HCT116 (cell line): ENCODE data around the gene CAPN2. TPM values are rescaled to one million over a fixed set of nuclear protein-coding genes. Genes with fewer than 3 reads are reported as not detected.

ENCODE experiments used
- ATAC-seq: fragments of 200-7000 bp; cut with Tn5 transposase; 2 replicates; pipeline ENCODE4 v1.9.1; 2020; ENCODE audit warnings: mild to moderate bottlenecking, moderate library complexity
- BruUV-seq: library from RNA; stranded (reverse); fragments of 400-500 nt; replicated peaks from 2 replicates; lab custom pipeline; 2021; lab: Mats Ljungman, UMichigan
- CTCF ChIA-PET: fragments of 300-600 bp; sonication (Branson Sonifier 250); formaldehyde crosslinking; loops from one replicate; lab custom pipeline; 2021; ENCODE audit warnings: antibody characterized with exemption; lab: Charles Lee
- POLR2A ChIA-PET: fragments of 300-600, 350-600 bp; sonication (Branson Sonifier 250); formaldehyde crosslinking; loops from one replicate; lab custom pipeline; 2021; ENCODE audit warnings: antibody characterized with exemption; lab: Charles Lee
- RAD21 ChIA-PET, 2 experiments: fragments of 300-600 bp; sonication (Branson Sonifier 250); formaldehyde crosslinking; loops; one replicate each; lab custom pipeline; 2023; ENCODE audit warnings: low total read pairs in 2 of 2; ENCODE audit not compliant: uncharacterized antibody in 2 of 2, unreplicated experiment in 2 of 2, low non-redundant PET in 1 of 2; lab: Charles Lee
- DNase-seq: peaks from one replicate; pipeline ENCODE4 v3.0.0-alpha.2; 2010; ENCODE audit warnings: low read depth, low spot score
- H2AFZ ChIP-seq: fragments of 200-600 bp; shearing (Covaris generic), sonication (generic); 2 replicates; pipeline ENCODE4 v1.6.1; 2017; ENCODE audit warnings: low read depth, mixed run types, mixed read lengths, antibody characterized with exemption, low read length; ENCODE audit not compliant: poor library complexity, severe bottlenecking
- H3K27ac ChIP-seq: 2 replicates; pipeline ENCODE4 v1.5.1; 2012; ENCODE audit warnings: low read depth, low read length
- H3K27me3 ChIP-seq: fragments of 200-600 bp; sonication (generic); 2 replicates; pipeline ENCODE4 v1.6.1; 2016; ENCODE audit warnings: mixed run types, low read length, mixed read lengths; ENCODE audit not compliant: insufficient read depth
- H3K36me3 ChIP-seq, 2 experiments: fragments of 200-500 bp in 1 of 2; fragments of 200-600 bp in 1 of 2; sonication (Bioruptor generic) in 1 of 2; sonication (generic) in 1 of 2; 2 replicates each; pipeline versions ENCODE4 v1.5.1 to v1.6.1; 2014 to 2016; ENCODE audit warnings: low read length in 2 of 2, inconsistent platforms in 1 of 2, mixed read lengths in 1 of 2, mixed run types in 1 of 2; ENCODE audit not compliant: insufficient read depth in 2 of 2, control insufficient read depth in 1 of 2
- H3K4me1 ChIP-seq, 2 experiments: fragments of 200-600 bp in 1 of 2; sonication (generic) in 1 of 2; 2 replicates each; pipeline versions ENCODE4 v1.5.1 to v1.6.1; 2012 to 2017; ENCODE audit warnings: low read length in 2 of 2, inconsistent platforms in 1 of 2, mild to moderate bottlenecking in 1 of 2, mixed read lengths in 1 of 2, mixed run types in 1 of 2, moderate library complexity in 1 of 2; ENCODE audit not compliant: insufficient read depth in 2 of 2, control insufficient read depth in 1 of 2
- H3K4me2 ChIP-seq: fragments of 200-600 bp; sonication (generic); 2 replicates; pipeline ENCODE4 v1.6.1; 2017; ENCODE audit warnings: mixed run types, low read length, mixed read lengths
- H3K4me3 ChIP-seq, 2 experiments: fragments of 200-600 bp in 1 of 2; sonication (generic) in 1 of 2; replicated peaks in 1 of 2; 2 replicates each; pipeline ENCODE4 v1.5.1; 2011 to 2016; ENCODE audit warnings: low read length in 2 of 2, control low read depth in 1 of 2, low read depth in 1 of 2, mild to moderate bottlenecking in 1 of 2, mixed read lengths in 1 of 2, mixed run types in 1 of 2
- H3K79me2 ChIP-seq: fragments of 200-600 bp; sonication (generic); 2 replicates; pipeline ENCODE4 v1.6.1; 2017; ENCODE audit warnings: mild to moderate bottlenecking, mixed run types, low read length, moderate library complexity, mixed read lengths; ENCODE audit not compliant: insufficient read depth
- H3K9ac ChIP-seq: fragments of 200-600 bp; sonication (generic); 2 replicates; pipeline ENCODE4 v1.6.1; 2016; ENCODE audit warnings: low read length, mixed read lengths
- H3K9me2 ChIP-seq: fragments of 200-600 bp; sonication (generic), shearing (Covaris generic); 2 replicates; pipeline ENCODE4 v1.6.1; 2017; ENCODE audit warnings: mixed run types, mild to moderate bottlenecking, moderate library complexity; ENCODE audit not compliant: insufficient read depth
- H3K9me3 ChIP-seq, 2 experiments: fragments of 200-500 bp in 1 of 2; fragments of 200-600 bp in 1 of 2; sonication (Bioruptor generic) in 1 of 2; sonication (generic) in 1 of 2; 2 replicates each; pipeline ENCODE4 v1.6.1; 2014 to 2017; ENCODE audit warnings: low read length in 2 of 2, mixed read lengths in 2 of 2, inconsistent platforms in 1 of 2, low read depth in 1 of 2, mild to moderate bottlenecking in 1 of 2, mixed run types in 1 of 2, moderate library complexity in 1 of 2; ENCODE audit not compliant: control insufficient read depth in 1 of 2, insufficient read depth in 1 of 2
- H4K20me1 ChIP-seq: fragments of 200-600 bp; sonication (generic), shearing (Covaris generic); 2 replicates; pipeline ENCODE4 v1.6.1; 2017; ENCODE audit warnings: mixed run types, mild to moderate bottlenecking, moderate library complexity; ENCODE audit not compliant: insufficient read depth
- CBX3 ChIP-seq: IDR thresholded peaks from 2 replicates; pipeline ENCODE4 v1.6.1; 2012; ENCODE audit warnings: low read depth
- EGR1 ChIP-seq: IDR thresholded peaks from 2 replicates; pipeline ENCODE4 v1.6.1; 2012; ENCODE audit warnings: low read depth
- ELF1 ChIP-seq: IDR thresholded peaks from 2 replicates; pipeline ENCODE4 v1.6.1; 2012; ENCODE audit warnings: low read depth, borderline replicate concordance
- EZH2 ChIP-seq: fragments of 200-600 bp; sonication (generic); IDR thresholded peaks from 2 replicates; pipeline ENCODE4 v1.6.1; 2017; ENCODE audit warnings: antibody characterized with exemption, mixed run types
- EZH2phosphoT487 ChIP-seq: fragments of 200-600 bp; IDR thresholded peaks from 2 replicates; pipeline ENCODE4 v1.6.1; 2018; ENCODE audit warnings: antibody characterized with exemption, borderline replicate concordance
- FOSL1 ChIP-seq: IDR thresholded peaks from 2 replicates; pipeline ENCODE4 v1.6.1; 2012; ENCODE audit warnings: low read depth
- JUND ChIP-seq: IDR thresholded peaks from 2 replicates; pipeline ENCODE4 v1.6.1; 2012
- POLR2A ChIP-seq: IDR thresholded peaks from 2 replicates; pipeline ENCODE4 v1.7.0; 2011; ENCODE audit warnings: borderline replicate concordance; ENCODE audit not compliant: insufficient read depth, insufficient read length; ENCODE audit errors: extremely low read depth
- POLR2AphosphoS5 ChIP-seq: IDR thresholded peaks from 2 replicates; pipeline ENCODE4 v1.6.1; 2011; ENCODE audit warnings: mild to moderate bottlenecking, low read depth, low read length, moderate library complexity
- RAD21 ChIP-seq: IDR thresholded peaks from 2 replicates; pipeline ENCODE4 v1.6.1; 2012; ENCODE audit warnings: low read depth, mild to moderate bottlenecking
- SIN3A ChIP-seq: IDR thresholded peaks from 2 replicates; pipeline ENCODE4 v1.6.1; 2012; ENCODE audit warnings: low read depth
- SRF ChIP-seq: IDR thresholded peaks from 2 replicates; pipeline ENCODE4 v1.6.1; 2012; ENCODE audit warnings: low read depth
- TCF7L2 ChIP-seq: IDR thresholded peaks from 2 replicates; pipeline ENCODE4 v1.7.0; 2011; ENCODE audit warnings: borderline replicate concordance, inconsistent platforms; ENCODE audit not compliant: insufficient read depth, insufficient read length; ENCODE audit errors: extremely low read depth
- YY1 ChIP-seq: IDR thresholded peaks from 2 replicates; pipeline ENCODE4 v1.6.1; 2011; ENCODE audit warnings: low read length, low read depth, moderate library complexity, mild to moderate bottlenecking; ENCODE audit not compliant: insufficient replicate concordance; ENCODE audit errors: extremely low read depth
- ZFX ChIP-seq: fragments of 450-650 bp; IDR thresholded peaks from 2 replicates; pipeline ENCODE4 v1.6.1; 2017
- intact Hi-C: fragments of 100-400 bp; cut with micrococcal nuclease; formaldehyde crosslinking; loops from 2 replicates; pipeline ENCODE4 v1.10.0; 2022
- total RNA-seq: library from RNA; stranded (reverse); gene quantifications from one replicate; pipeline ENCODE4 v1.2.1, GENCODE V29; 2021; ENCODE audit not compliant: unreplicated experiment
- TF ChIP-seq, protein P1 (sequence below): IDR thresholded peaks from 2 replicates; pipeline ENCODE4 v1.6.1; 2012
- TF ChIP-seq, protein P2 (sequence below): IDR thresholded peaks from 2 replicates; pipeline ENCODE4 v1.6.1; 2012; ENCODE audit warnings: low read depth
- TF ChIP-seq, protein P3 (sequence below), 3 experiments: fragments of 200-600 bp in 1 of 3; sonication (generic) in 1 of 3; IDR thresholded peaks in 2 of 3; conservative IDR thresholded peaks in 1 of 3; 2 replicates each; pipeline ENCODE4 v1.5.1; 2012 to 2017; ENCODE audit warnings: low read depth in 2 of 3, low read length in 2 of 3, antibody characterized with exemption in 1 of 3, borderline replicate concordance in 1 of 3, control low read depth in 1 of 3, mild to moderate bottlenecking in 1 of 3, mixed read lengths in 1 of 3, mixed run types in 1 of 3, moderate library complexity in 1 of 3; ENCODE audit not compliant: insufficient read depth in 1 of 3
- TF ChIP-seq, protein P4 (sequence below): IDR thresholded peaks from 2 replicates; pipeline ENCODE4 v1.6.1; 2011; ENCODE audit warnings: mild to moderate bottlenecking, low read length, moderate library complexity; ENCODE audit not compliant: insufficient replicate concordance; ENCODE audit errors: extremely low read depth

Gene CAPN2
- total RNA-seq, 1 experiment from 2014 or later: 173 TPM

- Histone ChIP-seq H3K36me3 (peaks cover 16 to 68% of the 10 kb centered on the region in 2 experiments; a peak in 3 of 4 replicates), H3K9me2 (no peaks in the 10 kb centered on the region), H3K9ac (no peak overlapping the region), H3K4me2 (no peak overlapping the region), H3K27me3 (no peaks in the 10 kb centered on the region), H3K4me1 (no peaks in the 10 kb centered on the region), H4K20me1 (no peaks in the 10 kb centered on the region), H3K4me3 (no peak overlapping the region), H2AFZ (no peak overlapping the region), H3K9me3 (no peaks in the 10 kb centered on the region), H3K79me2 (no peaks in the 10 kb centered on the region), H3K27ac (no peak overlapping the region)
- ChIA-PET POLR2A (no interaction called here), CTCF (no interaction called here), RAD21 (no interaction called here)
- intact Hi-C loops: no loop called here
- ATAC-seq (peak; percentile 26; the same call in 1 of the 2 replicates), DNase-seq (no peak)
- no TSS peak for BruUV-seq
- TF ChIP-seq EZH2 (no peak), CBX3 (no peak), POLR2AphosphoS5 (0 out of 2 replicates have a peak, but pooled peaks have one; percentile 1), TCF7L2 (no peak), EZH2phosphoT487 (no peak), ELF1 (no peak), EGR1 (no peak), JUND (no peak), SRF (no peak), RAD21 (peak; percentile 33), ZFX (no peak), FOSL1 (no peak), SIN3A (no peak), POLR2A (no peak), YY1 (no peak)
- TF ChIP-seq, protein P1, sequence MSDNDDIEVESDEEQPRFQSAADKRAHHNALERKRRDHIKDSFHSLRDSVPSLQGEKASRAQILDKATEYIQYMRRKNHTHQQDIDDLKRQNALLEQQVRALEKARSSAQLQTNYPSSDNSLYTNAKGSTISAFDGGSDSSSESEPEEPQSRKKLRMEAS: no peak
- TF ChIP-seq, protein P2, sequence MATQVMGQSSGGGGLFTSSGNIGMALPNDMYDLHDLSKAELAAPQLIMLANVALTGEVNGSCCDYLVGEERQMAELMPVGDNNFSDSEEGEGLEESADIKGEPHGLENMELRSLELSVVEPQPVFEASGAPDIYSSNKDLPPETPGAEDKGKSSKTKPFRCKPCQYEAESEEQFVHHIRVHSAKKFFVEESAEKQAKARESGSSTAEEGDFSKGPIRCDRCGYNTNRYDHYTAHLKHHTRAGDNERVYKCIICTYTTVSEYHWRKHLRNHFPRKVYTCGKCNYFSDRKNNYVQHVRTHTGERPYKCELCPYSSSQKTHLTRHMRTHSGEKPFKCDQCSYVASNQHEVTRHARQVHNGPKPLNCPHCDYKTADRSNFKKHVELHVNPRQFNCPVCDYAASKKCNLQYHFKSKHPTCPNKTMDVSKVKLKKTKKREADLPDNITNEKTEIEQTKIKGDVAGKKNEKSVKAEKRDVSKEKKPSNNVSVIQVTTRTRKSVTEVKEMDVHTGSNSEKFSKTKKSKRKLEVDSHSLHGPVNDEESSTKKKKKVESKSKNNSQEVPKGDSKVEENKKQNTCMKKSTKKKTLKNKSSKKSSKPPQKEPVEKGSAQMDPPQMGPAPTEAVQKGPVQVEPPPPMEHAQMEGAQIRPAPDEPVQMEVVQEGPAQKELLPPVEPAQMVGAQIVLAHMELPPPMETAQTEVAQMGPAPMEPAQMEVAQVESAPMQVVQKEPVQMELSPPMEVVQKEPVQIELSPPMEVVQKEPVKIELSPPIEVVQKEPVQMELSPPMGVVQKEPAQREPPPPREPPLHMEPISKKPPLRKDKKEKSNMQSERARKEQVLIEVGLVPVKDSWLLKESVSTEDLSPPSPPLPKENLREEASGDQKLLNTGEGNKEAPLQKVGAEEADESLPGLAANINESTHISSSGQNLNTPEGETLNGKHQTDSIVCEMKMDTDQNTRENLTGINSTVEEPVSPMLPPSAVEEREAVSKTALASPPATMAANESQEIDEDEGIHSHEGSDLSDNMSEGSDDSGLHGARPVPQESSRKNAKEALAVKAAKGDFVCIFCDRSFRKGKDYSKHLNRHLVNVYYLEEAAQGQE: no peak
- TF ChIP-seq, protein P3, sequence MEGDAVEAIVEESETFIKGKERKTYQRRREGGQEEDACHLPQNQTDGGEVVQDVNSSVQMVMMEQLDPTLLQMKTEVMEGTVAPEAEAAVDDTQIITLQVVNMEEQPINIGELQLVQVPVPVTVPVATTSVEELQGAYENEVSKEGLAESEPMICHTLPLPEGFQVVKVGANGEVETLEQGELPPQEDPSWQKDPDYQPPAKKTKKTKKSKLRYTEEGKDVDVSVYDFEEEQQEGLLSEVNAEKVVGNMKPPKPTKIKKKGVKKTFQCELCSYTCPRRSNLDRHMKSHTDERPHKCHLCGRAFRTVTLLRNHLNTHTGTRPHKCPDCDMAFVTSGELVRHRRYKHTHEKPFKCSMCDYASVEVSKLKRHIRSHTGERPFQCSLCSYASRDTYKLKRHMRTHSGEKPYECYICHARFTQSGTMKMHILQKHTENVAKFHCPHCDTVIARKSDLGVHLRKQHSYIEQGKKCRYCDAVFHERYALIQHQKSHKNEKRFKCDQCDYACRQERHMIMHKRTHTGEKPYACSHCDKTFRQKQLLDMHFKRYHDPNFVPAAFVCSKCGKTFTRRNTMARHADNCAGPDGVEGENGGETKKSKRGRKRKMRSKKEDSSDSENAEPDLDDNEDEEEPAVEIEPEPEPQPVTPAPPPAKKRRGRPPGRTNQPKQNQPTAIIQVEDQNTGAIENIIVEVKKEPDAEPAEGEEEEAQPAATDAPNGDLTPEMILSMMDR (IDR thresholded peaks at IDR 0.05 in 2 of 3, conservative IDR thresholded peaks at IDR 0.05 in 1 of 3; ENCODE audit: borderline replicate concordance in 1 of 3, insufficient read depth in 1 of 3, low read depth in 2 of 3, low read length in 2 of 3): 0 out of 6 replicates have a peak, but pooled peaks of 1 of the 3 experiments have one; percentile 5
- TF ChIP-seq, protein P4, sequence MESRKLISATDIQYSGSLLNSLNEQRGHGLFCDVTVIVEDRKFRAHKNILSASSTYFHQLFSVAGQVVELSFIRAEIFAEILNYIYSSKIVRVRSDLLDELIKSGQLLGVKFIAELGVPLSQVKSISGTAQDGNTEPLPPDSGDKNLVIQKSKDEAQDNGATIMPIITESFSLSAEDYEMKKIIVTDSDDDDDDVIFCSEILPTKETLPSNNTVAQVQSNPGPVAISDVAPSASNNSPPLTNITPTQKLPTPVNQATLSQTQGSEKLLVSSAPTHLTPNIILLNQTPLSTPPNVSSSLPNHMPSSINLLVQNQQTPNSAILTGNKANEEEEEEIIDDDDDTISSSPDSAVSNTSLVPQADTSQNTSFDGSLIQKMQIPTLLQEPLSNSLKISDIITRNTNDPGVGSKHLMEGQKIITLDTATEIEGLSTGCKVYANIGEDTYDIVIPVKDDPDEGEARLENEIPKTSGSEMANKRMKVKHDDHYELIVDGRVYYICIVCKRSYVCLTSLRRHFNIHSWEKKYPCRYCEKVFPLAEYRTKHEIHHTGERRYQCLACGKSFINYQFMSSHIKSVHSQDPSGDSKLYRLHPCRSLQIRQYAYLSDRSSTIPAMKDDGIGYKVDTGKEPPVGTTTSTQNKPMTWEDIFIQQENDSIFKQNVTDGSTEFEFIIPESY: no peak
Observed at GRCh38 chr1:223759273-223759672, 46.9 kb downstream of the CAPN2 start.
